HCT116 (cell line): ENCODE results near the gene TRAPPC1.

Source experiments
- CTCF ChIP-seq, 3 experiments: fragments of 200-600 bp in 1 of 3; sonication (generic) in 1 of 3; IDR thresholded peaks in 2 of 3; conservative IDR thresholded peaks in 1 of 3; 2 replicates each; pipeline ENCODE4 v1.5.1; 2012 to 2017; ENCODE audit warnings: low read depth in 2 of 3, low read length in 2 of 3, antibody characterized with exemption in 1 of 3, borderline replicate concordance in 1 of 3, control low read depth in 1 of 3, mild to moderate bottlenecking in 1 of 3, mixed read lengths in 1 of 3, mixed run types in 1 of 3, moderate library complexity in 1 of 3; ENCODE audit not compliant: insufficient read depth in 1 of 3
- EZH2 ChIP-seq: fragments of 200-600 bp; sonication (generic); IDR thresholded peaks from 2 replicates; pipeline ENCODE4 v1.6.1; 2017; ENCODE audit warnings: antibody characterized with exemption, mixed run types
- POLR2A ChIP-seq: IDR thresholded peaks from 2 replicates; pipeline ENCODE4 v1.7.0; 2011; ENCODE audit warnings: borderline replicate concordance; ENCODE audit not compliant: insufficient read depth, insufficient read length; ENCODE audit errors: extremely low read depth
- REST ChIP-seq: IDR thresholded peaks from 2 replicates; pipeline ENCODE4 v1.6.1; 2012; ENCODE audit warnings: low read depth
- SIN3A ChIP-seq: IDR thresholded peaks from 2 replicates; pipeline ENCODE4 v1.6.1; 2012; ENCODE audit warnings: low read depth
- TCF7L2 ChIP-seq: IDR thresholded peaks from 2 replicates; pipeline ENCODE4 v1.7.0; 2011; ENCODE audit warnings: borderline replicate concordance, inconsistent platforms; ENCODE audit not compliant: insufficient read depth, insufficient read length; ENCODE audit errors: extremely low read depth
- ZNF274 ChIP-seq: fragments of 200-500 bp; sonication (Bioruptor generic); IDR thresholded peaks from 2 replicates; pipeline ENCODE4 v1.6.1; 2014; ENCODE audit warnings: mild to moderate bottlenecking, low read depth, low read length, inconsistent platforms

GRCh38 chr17:7951143-7951792 is 19.5 kb upstream of the TRAPPC1 start:
- TF ChIP-seq CTCF (IDR thresholded peaks at IDR 0.05 in 2 of 3, conservative IDR thresholded peaks at IDR 0.05 in 1 of 3; ENCODE audit: borderline replicate concordance in 1 of 3, insufficient read depth in 1 of 3, low read depth in 2 of 3, low read length in 2 of 3) = no peak
- TF ChIP-seq POLR2A = no peak
- TF ChIP-seq EZH2 = no peak
- TF ChIP-seq ZNF274 = no peak
- no peak for TF ChIP-seq TCF7L2
- no peak for TF ChIP-seq SIN3A
- TF ChIP-seq REST = no peak
